Stimulated activated CD4-positive, alpha-beta T cell treated with anti-CD3 and anti-CD28 coated beads, Interleukin-4, amount 100 ng/mL, for 4 hours (primary cell): Measurements from ENCODE around the gene KRTAP4-16.
"Not testable (repeated sequence)": the region's sequence is repeated elsewhere in the genome, so short reads cannot be mapped to it uniquely, and the experiment has no call there.

ENCODE experiments used
- DNase-seq, 2 experiments: peaks; one replicate each; pipeline ENCODE4 v3.0.0-alpha.2; 2020

The KRTAP4-16 gene

GRCh38 chr17:41118721-41119120 lies 16.7 kb upstream of the KRTAP4-16 start:
- DNase-seq = no peak

GRCh38 chr17:41117846-41118386 lies 15.9 kb upstream of the KRTAP4-16 start, which contains the start of gene KRTAP4-11:
Gene KRTAP4-11 (minus strand): TSS chr17:41118373. CDS start chr17:41118315, 58 bp downstream.
- DNase-seq = not testable (repeated sequence)

GRCh38 chr17:41116297-41116696 lies 14.3 kb upstream of the KRTAP4-16 start:
- DNase-seq = no peak

- no peak for DNase-seq
Measured at GRCh38 chr17:41111151-41111885, 9.3 kb upstream of the KRTAP4-16 start.

- not testable (repeated sequence) for DNase-seq
Measured at GRCh38 chr17:41108728-41109386, 6.8 kb upstream of the KRTAP4-16 start.

GRCh38 chr17:41107941-41108450 lies 6.0 kb upstream of the KRTAP4-16 start:
- DNase-seq = no peak

- not testable (repeated sequence) for DNase-seq
Measured at GRCh38 chr17:41105347-41105746, 3.3 kb upstream of the KRTAP4-16 start, which contains the start of gene KRTAP4-9. Gene KRTAP4-9 (plus strand): TSS chr17:41105389. CDS start chr17:41105389, 0 bp downstream.

GRCh38 chr17:41104386-41105038 lies 2.5 kb upstream of the KRTAP4-16 start:
- DNase-seq = not testable (repeated sequence)

GRCh38 chr17:41103896-41104295 lies 1.9 kb upstream of the KRTAP4-16 start:
- no peak for DNase-seq

- DNase-seq = not testable (repeated sequence)
Measured at GRCh38 chr17:41099682-41100480, 2.1 kb downstream of the KRTAP4-16 start.

GRCh38 chr17:41098481-41098880 lies 3.5 kb downstream of the KRTAP4-16 start:
- DNase-seq = no peak

GRCh38 chr17:41098042-41098441 lies 4.0 kb downstream of the KRTAP4-16 start, which contains the start of gene KRTAP4-8:
Gene KRTAP4-8 (minus strand): TSS chr17:41098142. CDS start chr17:41098084, 58 bp downstream.
- DNase-seq = no peak

- no peak for DNase-seq
Measured at GRCh38 chr17:41096055-41096454, 6.0 kb downstream of the KRTAP4-16 start.

GRCh38 chr17:41088760-41089352 lies 13.2 kb downstream of the KRTAP4-16 start:
- DNase-seq = not testable (repeated sequence)

GRCh38 chr17:41084100-41084856 lies 17.7 kb downstream of the KRTAP4-16 start, which contains the start of gene KRTAP4-7:
Gene KRTAP4-7 (plus strand): TSS chr17:41084150. CDS start chr17:41084207, 57 bp downstream.
- DNase-seq = not testable (repeated sequence)

GRCh38 chr17:41083427-41083826 lies 18.6 kb downstream of the KRTAP4-16 start:
- DNase-seq = not testable (repeated sequence)

- DNase-seq = no peak
Measured at GRCh38 chr17:41082626-41083025, 19.4 kb downstream of the KRTAP4-16 start.

- DNase-seq = no peak
Measured at GRCh38 chr17:41076788-41077187, 25.2 kb downstream of the KRTAP4-16 start.

GRCh38 chr17:41073676-41074075 lies 28.3 kb downstream of the KRTAP4-16 start:
- no peak for DNase-seq

- DNase-seq = no peak
Measured at GRCh38 chr17:41071606-41072360, 30.2 kb downstream of the KRTAP4-16 start.
